GM18858 (cell line): Measurements from ENCODE around the gene RFX2.

Source experiments
- ATAC-seq: cut with Tn5 transposase; IDR thresholded peaks from one replicate; pipeline ENCODE4 v1.9.1; 2021; ENCODE audit not compliant: unreplicated experiment

The RFX2 gene

GRCh38 chr19:5959260-5960004, 150.9 kb downstream of the RFX2 start:
- no peak for ATAC-seq

DNA sequence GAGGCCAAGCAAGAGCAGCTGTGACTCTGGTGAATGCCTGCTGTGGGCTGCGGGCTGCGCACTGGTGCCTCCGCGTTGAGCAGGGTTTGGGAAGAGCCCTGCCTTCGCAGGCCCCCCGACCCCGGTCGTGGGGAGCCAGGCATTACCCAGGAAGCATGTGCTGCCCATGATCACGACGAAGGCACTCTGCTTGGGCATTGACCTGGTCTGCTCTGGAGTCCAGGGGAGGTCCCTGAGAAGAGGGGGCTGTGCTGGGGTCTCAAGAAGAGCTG, 151.5 kb downstream of the RFX2 start:
- no peak for ATAC-seq

- ATAC-seq, result no peak
Measured at GRCh38 chr19:5958074-5958850, 152.0 kb downstream of the RFX2 start.

DNA sequence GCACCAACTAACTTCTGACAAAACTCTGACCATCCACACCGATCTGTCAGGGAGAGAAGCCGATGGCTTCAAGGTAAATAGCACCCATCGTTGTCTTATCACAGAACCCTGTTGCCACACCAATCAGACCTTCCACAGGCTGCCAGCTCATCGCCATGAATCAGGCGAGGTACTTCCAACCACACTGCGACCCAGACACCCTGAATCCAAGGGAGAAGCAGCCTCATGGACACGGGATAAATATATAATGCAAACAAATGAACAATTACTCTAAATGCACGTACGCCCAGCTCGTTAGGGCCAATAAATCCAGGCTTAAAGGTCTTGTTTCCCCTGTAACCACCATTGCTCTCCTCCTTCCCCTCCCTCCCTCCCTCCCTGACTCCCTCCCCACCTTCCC, 153.1 kb downstream of the RFX2 start:
- ATAC-seq, result no peak

DNA sequence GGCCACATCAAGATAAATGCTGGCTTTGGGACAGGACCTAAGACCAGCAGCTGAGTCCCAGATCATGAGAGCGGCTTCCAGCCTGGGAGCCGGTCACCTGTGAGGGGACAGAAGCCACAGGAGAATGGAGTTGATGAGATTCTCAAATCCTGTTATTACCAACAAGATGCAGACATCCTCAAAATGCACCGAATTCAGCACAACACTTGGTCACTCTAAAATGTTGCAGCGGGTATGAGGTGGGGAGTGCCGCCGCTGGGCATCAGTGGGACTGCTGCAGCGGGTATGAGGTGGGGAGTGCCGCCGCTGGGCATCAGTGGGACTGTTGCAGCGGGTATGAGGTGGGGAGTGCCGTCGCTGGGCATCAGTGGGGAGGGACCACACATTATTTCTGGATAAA, 153.6 kb downstream of the RFX2 start:
- no peak for ATAC-seq

GRCh38 chr19:5956323-5956722, 154.0 kb downstream of the RFX2 start:
- ATAC-seq, result no peak

DNA sequence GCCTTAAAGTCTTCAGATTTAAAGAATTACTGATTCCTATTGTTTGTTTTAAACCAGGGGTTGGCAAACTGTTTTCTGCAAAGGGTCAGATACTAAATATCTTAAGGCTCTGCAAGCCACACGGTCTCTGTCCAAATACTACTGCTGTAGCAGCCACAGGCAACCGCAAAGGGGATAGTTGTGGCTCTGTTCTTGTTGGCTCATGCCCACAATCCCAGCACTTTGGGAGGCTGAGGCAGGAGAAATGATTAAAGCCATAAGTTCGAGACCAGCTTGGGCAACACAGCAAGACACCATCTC, 154.7 kb downstream of the RFX2 start:
- ATAC-seq, result no peak

DNA sequence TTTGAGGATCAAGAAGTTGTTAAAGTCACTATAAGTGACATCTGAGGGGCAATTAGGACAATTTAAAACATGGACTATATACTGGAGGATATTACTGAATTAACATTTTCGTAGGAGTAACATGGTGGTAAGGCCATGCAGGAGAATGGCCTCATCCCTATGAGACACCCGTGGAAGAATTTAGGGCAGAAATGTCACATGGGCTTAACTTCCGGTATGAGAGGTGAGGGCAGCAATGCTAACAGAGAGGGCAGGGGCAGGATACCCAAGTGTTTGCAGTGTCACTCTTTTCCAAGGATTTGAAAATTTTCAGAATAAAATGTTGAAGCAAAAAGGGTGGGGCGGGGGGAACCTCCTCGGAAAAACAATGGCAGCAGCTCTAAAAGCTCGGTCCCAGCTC, 156.0 kb downstream of the RFX2 start:
- no peak for ATAC-seq

DNA sequence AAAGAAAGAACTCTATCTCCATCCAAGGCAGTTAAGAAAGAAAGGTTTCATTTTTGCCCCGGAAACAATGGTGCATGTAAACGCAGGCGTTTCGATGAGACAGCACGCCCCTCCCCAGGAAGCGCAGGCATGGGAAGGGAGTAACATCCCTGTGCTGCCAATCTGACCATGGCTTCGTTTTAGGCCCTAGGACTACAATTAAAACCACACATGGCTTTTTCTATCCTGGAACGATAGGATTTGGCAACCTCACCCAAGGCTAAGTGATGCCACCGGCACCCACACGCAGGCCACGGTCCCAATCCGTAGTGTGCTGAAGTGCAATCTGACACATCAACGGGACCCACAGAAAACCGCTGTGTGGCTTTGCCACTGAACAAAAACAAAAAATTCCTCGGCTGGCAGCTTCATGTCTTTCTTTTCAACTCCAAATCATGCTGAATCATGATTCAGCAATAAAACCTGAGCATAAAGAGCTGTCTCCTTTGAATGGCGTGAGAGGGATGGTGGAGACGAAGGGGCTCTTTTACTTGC, 156.6 kb downstream of the RFX2 start:
- no peak for ATAC-seq

DNA sequence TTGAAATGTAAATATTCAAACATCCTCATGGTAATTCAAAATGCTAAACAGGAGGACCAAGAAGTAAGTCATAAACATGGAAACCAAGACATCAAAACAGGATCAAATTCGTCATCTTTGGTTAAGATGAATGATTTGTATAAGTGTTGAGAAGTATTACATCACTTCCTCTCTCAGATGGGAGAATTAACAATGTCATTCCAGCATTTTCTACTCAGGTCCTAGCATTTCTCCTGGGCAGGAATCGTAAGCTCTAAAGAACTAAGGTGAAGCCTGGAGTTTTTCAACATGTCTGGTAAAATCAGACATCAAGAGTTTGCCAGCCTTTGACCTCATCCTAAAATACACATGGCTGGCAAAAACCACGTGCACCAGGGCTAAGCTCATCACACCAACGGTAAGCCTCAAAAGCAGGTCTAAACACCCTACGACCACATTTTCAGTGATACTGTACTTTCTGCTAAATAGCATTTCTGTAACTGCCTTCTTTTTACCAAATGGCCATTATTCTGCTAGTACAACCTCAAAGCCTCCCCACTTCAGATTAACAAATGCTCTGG, 157.2 kb downstream of the RFX2 start:
- ATAC-seq, result no peak

DNA sequence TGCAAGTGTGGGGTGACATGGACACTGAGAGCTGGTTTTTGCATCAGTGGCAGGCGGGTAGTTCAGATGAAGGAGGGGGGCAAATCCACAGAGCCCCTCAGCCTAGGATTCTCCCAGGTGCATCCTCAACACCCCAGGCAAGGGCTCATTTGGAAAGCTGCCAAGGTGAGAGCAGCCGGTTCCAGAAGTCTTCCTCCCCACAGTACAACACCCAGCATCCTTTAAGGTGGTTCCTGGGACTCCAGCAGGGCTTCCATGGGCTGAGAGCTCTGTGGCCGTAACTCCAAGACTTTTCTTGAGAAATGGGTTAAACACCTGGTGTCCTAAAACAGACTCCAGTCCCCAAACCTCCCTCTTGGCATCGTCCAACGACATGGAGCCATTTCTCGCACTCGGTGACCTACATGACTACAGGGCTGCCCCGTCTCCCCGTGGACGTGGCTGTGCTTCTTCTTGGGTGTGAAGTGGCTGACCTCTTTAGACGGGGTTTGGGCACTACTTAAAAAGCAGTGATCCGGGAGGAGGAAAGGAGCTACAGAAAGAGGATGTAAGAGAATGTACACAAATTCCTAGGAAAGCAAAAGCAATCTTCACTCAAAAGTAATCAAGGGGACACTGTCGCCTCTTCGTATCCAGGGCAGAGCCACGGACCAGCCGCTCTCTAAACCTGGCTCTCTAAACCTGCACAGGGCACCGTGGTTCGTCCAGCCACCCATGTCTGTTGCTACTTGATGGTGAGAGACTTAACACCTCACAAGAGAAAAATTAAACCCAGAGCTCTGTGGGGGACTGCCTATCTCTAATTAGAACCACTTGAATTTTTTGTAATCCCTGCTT, 157.9 kb downstream of the RFX2 start:
- ATAC-seq, result no peak

GRCh38 chr19:5951338-5951861, 158.9 kb downstream of the RFX2 start:
- ATAC-seq, result no peak

- ATAC-seq, result no peak
Measured at GRCh38 chr19:5950741-5951140, 159.6 kb downstream of the RFX2 start.

DNA sequence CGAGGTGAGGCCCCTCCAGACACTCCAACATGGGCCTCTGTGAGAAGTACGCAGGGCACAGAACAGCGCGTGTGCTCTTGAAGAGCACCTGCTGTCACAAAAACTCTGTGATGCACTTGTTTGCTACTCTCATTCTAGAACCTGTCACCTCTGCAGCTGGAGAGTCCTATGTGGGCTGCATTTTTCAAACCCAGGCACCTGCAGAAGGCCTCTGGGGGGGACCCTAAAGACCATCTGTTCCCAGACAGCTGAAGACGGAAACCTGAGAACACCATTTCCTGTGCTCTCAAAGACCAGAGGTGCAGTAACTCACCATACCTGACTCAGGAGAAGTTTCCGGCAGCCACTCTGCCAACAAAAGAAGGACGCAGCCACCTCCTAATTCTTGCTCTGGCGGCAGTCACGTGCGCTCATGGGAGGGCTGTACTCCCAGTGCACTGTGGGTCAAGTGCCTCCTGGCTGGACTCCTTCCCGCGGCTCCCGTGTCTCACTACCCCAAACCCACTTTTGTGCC, 160.5 kb downstream of the RFX2 start:
- no peak for ATAC-seq

- ATAC-seq, result no peak
Measured at GRCh38 chr19:5948752-5949564, 161.3 kb downstream of the RFX2 start.

- no peak for ATAC-seq
Measured at GRCh38 chr19:5947435-5947834, 162.9 kb downstream of the RFX2 start.

- no peak for ATAC-seq
Measured at GRCh38 chr19:5943623-5944022, 166.7 kb downstream of the RFX2 start.
